Measurements from ENCODE around the gene PITPNB.

- TF ChIP-seq CTCF (conservative IDR thresholded peaks at IDR 0.05) (no peak), ZFX (IDR thresholded peaks at IDR 0.05) (no peak)
These were observed 85.3 kb downstream of the PITPNB start for GRCh38 chr22:27833803-27834202.
